Hepatocyte (in vitro differentiated cells): Measurements from ENCODE around the gene FUOM. TPM values are rescaled to one million over a fixed set of nuclear protein-coding genes. Genes with fewer than 3 reads are reported as not detected.

Experiments used
- DNase-seq: peaks from one replicate; pipeline ENCODE4 v3.0.0-alpha.2; 2016; ENCODE audit warnings: low spot score
- H2AFZ ChIP-seq: fragments of 200-600 bp; sonication (generic); 2 replicates; pipeline ENCODE4 v1.6.0; 2016; ENCODE audit warnings: antibody characterized with exemption, mild to moderate bottlenecking
- H3K27ac ChIP-seq: fragments of 200-600 bp; sonication (generic); 2 replicates; pipeline ENCODE4 v1.5.1; 2016; ENCODE audit warnings: mild to moderate bottlenecking
- H3K27me3 ChIP-seq: fragments of 200-600 bp; sonication (generic); 2 replicates; pipeline ENCODE4 v1.6.1; 2016
- H3K36me3 ChIP-seq: fragments of 200-600 bp; sonication (generic); replicated peaks from 2 replicates; pipeline ENCODE4 v1.5.1; 2016; ENCODE audit warnings: low read depth; ENCODE audit not compliant: insufficient read depth
- H3K4me1 ChIP-seq: fragments of 200-600 bp; sonication (generic); 2 replicates; pipeline ENCODE4 v1.5.1; 2016; ENCODE audit warnings: mild to moderate bottlenecking, moderate library complexity; ENCODE audit not compliant: insufficient read depth
- H3K4me2 ChIP-seq: fragments of 200-600 bp; sonication (generic); 2 replicates; pipeline ENCODE4 v1.6.0; 2016
- H3K4me3 ChIP-seq: fragments of 200-600 bp; sonication (generic); 2 replicates; pipeline ENCODE4 v1.5.1; 2016; ENCODE audit warnings: mild to moderate bottlenecking
- H3K79me2 ChIP-seq: fragments of 200-600 bp; sonication (generic); 2 replicates; pipeline ENCODE4 v1.6.0; 2017; ENCODE audit warnings: mild to moderate bottlenecking
- H3K9me2 ChIP-seq: fragments of 200-600 bp; sonication (generic); replicated peaks from 2 replicates; pipeline ENCODE4 v1.6.0; 2017; ENCODE audit warnings: mild to moderate bottlenecking; ENCODE audit not compliant: insufficient read depth
- H3K9me3 ChIP-seq: fragments of 200-600 bp; sonication (generic); 2 replicates; pipeline ENCODE4 v1.5.1; 2016; ENCODE audit warnings: low read depth, mild to moderate bottlenecking
- H4K20me1 ChIP-seq: fragments of 200-600 bp; sonication (generic); 2 replicates; pipeline ENCODE4 v1.6.0; 2016; ENCODE audit warnings: mild to moderate bottlenecking; ENCODE audit not compliant: insufficient read depth, poor library complexity, severe bottlenecking
- CTCF ChIP-seq: fragments of 200-600 bp; sonication (generic); IDR thresholded peaks from 2 replicates; pipeline ENCODE4 v1.5.1; 2016; ENCODE audit warnings: antibody characterized with exemption, mild to moderate bottlenecking; ENCODE audit not compliant: poor library complexity
- EZH2 ChIP-seq: fragments of 200-600 bp; sonication (generic); IDR thresholded peaks from 2 replicates; pipeline ENCODE4 v1.6.1; 2016; ENCODE audit warnings: antibody characterized with exemption, mild to moderate bottlenecking, borderline replicate concordance
- EZH2phosphoT487 ChIP-seq: fragments of 200-600 bp; sonication (generic); IDR thresholded peaks from one replicate; pipeline ENCODE4 v1.6.1; 2018; ENCODE audit warnings: antibody characterized with exemption, mild to moderate bottlenecking, low read depth, moderate library complexity; ENCODE audit not compliant: unreplicated experiment, severe bottlenecking
- WGBS: methylation state at CpG from one replicate; pipeline ENCODE4 v1.1.6; 2016; ENCODE audit warnings: low lambda C conversion rate; ENCODE audit errors: missing lambda C conversion rate; 5-methylcytosine and 5-hydroxymethylcytosine counted together
- polyA plus RNA-seq: library from polyadenylated mRNA; unstranded; fragments of >200 nt; fragmentation: Nextera tagmentation; extraction: Ambion mirVana; gene quantifications from 2 replicates; pipeline ENCODE4 v1.2.1, GENCODE V29; 2016
- total RNA-seq: library from RNA; depleted of rRNA; stranded (reverse); fragments of >200 nt; gene quantifications from 2 replicates; pipeline ENCODE4 v1.2.3, GENCODE V29; 2014

FUOM gene
- total and polyA plus RNA-seq, 2 experiments from 2014 or later: 31.1 to 34.6 TPM

- no peaks in the 10 kb centered on the region for H3K36me3 ChIP-seq
- no peaks in the 10 kb centered on the region for H3K79me2 ChIP-seq
- no peaks in the 10 kb centered on the region for H3K27me3 ChIP-seq
- H2AFZ ChIP-seq: no peak overlapping the region
- no peak overlapping the region for H3K4me3 ChIP-seq
- peaks cover 5% of the 10 kb centered on the region for H3K4me1 ChIP-seq
- no peak for TF ChIP-seq EZH2phosphoT487
- TF ChIP-seq EZH2: no peak
- no peak for TF ChIP-seq CTCF
- no peak overlapping the region for H3K4me2 ChIP-seq
- H3K9me3 ChIP-seq: no peaks in the 10 kb centered on the region
- no peaks in the 10 kb centered on the region for H4K20me1 ChIP-seq
- DNase-seq: no peak
- no peak overlapping the region for H3K27ac ChIP-seq
- no peaks in the 10 kb centered on the region for H3K9me2 ChIP-seq
- 74% methylated on average over 9 of the region's 9 CpGs for WGBS
Measured at GRCh38 chr10:133343558-133343957, 14.3 kb downstream of the FUOM start.

GRCh38 chr10:133342942-133343341 lies 14.9 kb downstream of the FUOM start:
- Histone ChIP-seq H3K4me2 (no peak overlapping the region), H3K9me2 (no peaks in the 10 kb centered on the region), H3K4me1 (peaks cover 5% of the 10 kb centered on the region), H4K20me1 (no peaks in the 10 kb centered on the region), H3K9me3 (no peaks in the 10 kb centered on the region), H3K4me3 (no peak overlapping the region), H3K27me3 (peaks cover 2% of the 10 kb centered on the region), H2AFZ (no peak overlapping the region), H3K27ac (no peak overlapping the region), H3K79me2 (no peaks in the 10 kb centered on the region), H3K36me3 (no peaks in the 10 kb centered on the region)
- 84% methylated on average over 8 of the region's 8 CpGs for WGBS
- no peak for TF ChIP-seq EZH2
- TF ChIP-seq EZH2phosphoT487: no peak
- no peak for TF ChIP-seq CTCF
- DNase-seq: no peak

GRCh38 chr10:133341983-133342382 lies 15.8 kb downstream of the FUOM start:
- Histone ChIP-seq H3K36me3 (no peaks in the 10 kb centered on the region), H3K4me2 (no peak overlapping the region), H3K4me3 (no peak overlapping the region), H3K79me2 (no peaks in the 10 kb centered on the region), H3K9me3 (no peaks in the 10 kb centered on the region), H3K27me3 (peaks cover 12% of the 10 kb centered on the region), H3K27ac (no peak overlapping the region), H2AFZ (no peak overlapping the region), H4K20me1 (no peaks in the 10 kb centered on the region), H3K9me2 (no peaks in the 10 kb centered on the region), H3K4me1 (no peaks in the 10 kb centered on the region)
- TF ChIP-seq EZH2: no peak
- TF ChIP-seq CTCF: no peak
- no peak for TF ChIP-seq EZH2phosphoT487
- no peak for DNase-seq
- WGBS: 93% methylated on average over 4 of the region's 4 CpGs
